Activated CD8-positive, alpha-beta memory T cell treated with anti-CD3 and anti-CD28 coated beads, Interleukin-2, amount 50 U/mL, for 1 hour (primary cell): ENCODE data around the gene PHF10.
"Not testable (repeated sequence)": the region's sequence is repeated elsewhere in the genome, so short reads cannot be mapped to it uniquely, and the experiment has no call there.

Experiments
- DNase-seq: peaks from one replicate; pipeline ENCODE4 v3.0.0-alpha.2; 2020; ENCODE audit errors: extremely low read depth

Gene PHF10

GRCh38 chr6:169724494-169725124 lies at the start of gene PHF10:
Gene PHF10, minus strand, starts transcription at chr6:169724500. Its CDS starts 569 bp downstream, at chr6:169723931.
- no peak for DNase-seq

- no peak for DNase-seq
These were observed 42.8 kb upstream of the PHF10 start for GRCh38 chr6:169766921-169767736.

- DNase-seq = no peak
These were observed 41.9 kb upstream of the PHF10 start for GRCh38 chr6:169766232-169766631.

GRCh38 chr6:169765789-169766188 lies 41.5 kb upstream of the PHF10 start:
- DNase-seq = not testable (repeated sequence)

- DNase-seq = no peak
These were observed 39.6 kb upstream of the PHF10 start for GRCh38 chr6:169763881-169764280.

GRCh38 chr6:169763308-169763707 lies 39.0 kb upstream of the PHF10 start:
- no peak for DNase-seq

- no peak for DNase-seq
These were observed 30.9 kb upstream of the PHF10 start for GRCh38 chr6:169755162-169755561.

GRCh38 chr6:169752074-169752623 lies 27.8 kb upstream of the PHF10 start:
- DNase-seq = no peak

- peak; percentile 67 for DNase-seq
These were observed 27.2 kb upstream of the PHF10 start, which contains the start of the genes DYNLT2 and ERMARD for GRCh38 chr6:169751242-169752073. Gene DYNLT2, minus strand, starts transcription at chr6:169751572. Its CDS starts 114 bp downstream, at chr6:169751458. Gene ERMARD, plus strand, starts transcription at chr6:169751622. Its CDS starts 36 bp downstream, at chr6:169751658.

GRCh38 chr6:169746556-169746955 lies 22.3 kb upstream of the PHF10 start:
- no peak for DNase-seq

- DNase-seq = no peak
These were observed 21.1 kb upstream of the PHF10 start for GRCh38 chr6:169745405-169745804.

GRCh38 chr6:169741344-169741743 lies 17.0 kb upstream of the PHF10 start:
- no peak for DNase-seq

GRCh38 chr6:169738976-169739529 lies 14.8 kb upstream of the PHF10 start:
- no peak for DNase-seq

- no peak for DNase-seq
These were observed 14.1 kb upstream of the PHF10 start for GRCh38 chr6:169738204-169738975.

- DNase-seq = no peak
These were observed 5.7 kb upstream of the PHF10 start for GRCh38 chr6:169729961-169730360.

GRCh38 chr6:169726963-169727362 lies 2.7 kb upstream of the PHF10 start:
- DNase-seq = no peak

GRCh38 chr6:169726049-169726400 lies 1.7 kb upstream of the PHF10 start:
- no peak for DNase-seq

- no peak for DNase-seq
These were observed 1.1 kb upstream of the PHF10 start for GRCh38 chr6:169725125-169726048.

GRCh38 chr6:169723991-169724493 lies 258 bp downstream of the PHF10 start:
- DNase-seq = no peak
